ENCODE results near the gene ZCWPW2. TPM values are rescaled to one million over a fixed set of nuclear protein-coding genes. Genes with fewer than 3 reads are reported as not detected.
A peak's percentile ranks its signal among the peaks of the same experiment; 100 is the strongest.

Gene ZCWPW2
- total RNA-seq, 2 donors from 2014 or later = 0.32 to 1.0 TPM

DNA sequence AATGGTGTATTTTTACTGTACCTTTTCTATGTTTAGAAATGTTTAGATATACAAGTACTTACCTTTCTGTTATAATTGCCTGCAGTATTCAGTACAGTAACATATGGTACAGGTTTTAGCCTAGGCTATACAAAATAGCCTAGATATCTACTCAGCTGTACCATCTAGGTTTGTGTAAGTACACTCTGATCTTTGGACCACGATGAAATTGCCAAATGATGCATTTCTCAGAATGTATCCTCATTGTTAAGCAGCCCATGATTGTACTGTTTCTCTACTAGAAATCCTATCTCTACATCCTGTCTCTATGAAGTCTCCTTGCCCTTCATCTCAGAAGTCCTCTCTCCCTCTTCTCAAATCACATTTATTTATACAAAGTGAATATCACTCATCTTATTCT, 32.8 kb upstream of the ZCWPW2 start:
- Histone ChIP-seq H3K4me3 (no peak overlapping the region), H3K27me3 (no peaks in the 10 kb centered on the region), H3K36me3 (no peaks in the 10 kb centered on the region), H3K9ac (ENCODE audit: low read depth in 2 of 2, low read length in 2 of 2) (no peak overlapping the region), H3K9me3 (no peaks in the 10 kb centered on the region), H3K27ac (no peak overlapping the region), H3K4me1 (no peaks in the 10 kb centered on the region)
- DNase-seq = no peak
- no peak for TF ChIP-seq CTCF (IDR thresholded peaks at IDR 0.05)
- intact Hi-C loops (cut with DNase I) = no loop called here

DNA sequence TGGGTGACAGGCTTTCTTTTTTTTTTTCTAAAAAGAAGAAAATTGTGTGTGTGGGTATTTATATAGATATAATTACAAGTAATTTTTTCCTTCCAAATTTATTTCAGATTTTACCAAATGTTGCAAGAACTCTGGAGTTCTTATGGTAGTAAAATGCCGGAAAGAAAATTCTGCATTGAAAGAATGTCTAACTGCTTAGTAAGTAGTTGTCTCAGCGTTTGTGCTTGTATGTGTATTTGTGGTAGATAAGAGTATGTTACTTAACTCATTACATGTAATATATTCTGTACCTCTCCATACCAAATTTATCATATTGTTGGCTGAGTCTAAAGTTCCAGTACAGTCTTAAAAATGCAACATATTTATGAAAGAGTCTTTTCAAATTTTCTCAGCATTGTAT, 32.3 kb upstream of the ZCWPW2 start:
- TF ChIP-seq CTCF (IDR thresholded peaks at IDR 0.05) = no peak
- DNase-seq = no peak
- no peak overlapping the region for H3K27ac ChIP-seq
- intact Hi-C loops (cut with DNase I) = no loop called here
- H3K4me1 ChIP-seq = no peaks in the 10 kb centered on the region
- no peaks in the 10 kb centered on the region for H3K36me3 ChIP-seq
- H3K27me3 ChIP-seq = no peaks in the 10 kb centered on the region
- H3K9me3 ChIP-seq = no peaks in the 10 kb centered on the region
- H3K9ac ChIP-seq (ENCODE audit: low read depth in 2 of 2, low read length in 2 of 2) = no peak overlapping the region
- H3K4me3 ChIP-seq = no peak overlapping the region

- Histone ChIP-seq H3K4me3 (no peak overlapping the region), H3K9ac (ENCODE audit: low read depth in 2 of 2, low read length in 2 of 2) (no peak overlapping the region), H3K27me3 (no peaks in the 10 kb centered on the region), H3K27ac (no peak overlapping the region), H3K4me1 (no peaks in the 10 kb centered on the region), H3K36me3 (no peaks in the 10 kb centered on the region), H3K9me3 (no peaks in the 10 kb centered on the region)
- DNase-seq = peak; percentile 28
- peak; percentile 31 for TF ChIP-seq CTCF (IDR thresholded peaks at IDR 0.05)
- intact Hi-C loops (cut with DNase I) = no loop called here
Observed at GRCh38 chr3:28317438-28318022, 31.0 kb upstream of the ZCWPW2 start.

GRCh38 chr3:28320981-28321380, 27.5 kb upstream of the ZCWPW2 start:
- no peaks in the 10 kb centered on the region for H3K4me1 ChIP-seq
- H3K9me3 ChIP-seq = no peaks in the 10 kb centered on the region
- H3K27me3 ChIP-seq = no peaks in the 10 kb centered on the region
- no peak overlapping the region for H3K4me3 ChIP-seq
- H3K36me3 ChIP-seq = no peaks in the 10 kb centered on the region
- TF ChIP-seq CTCF (IDR thresholded peaks at IDR 0.05) = no peak
- DNase-seq = no peak
- no peak overlapping the region for H3K27ac ChIP-seq
- no peak overlapping the region for H3K9ac ChIP-seq (ENCODE audit: low read depth in 2 of 2, low read length in 2 of 2)
- intact Hi-C loops (cut with DNase I) = no loop called here

DNA sequence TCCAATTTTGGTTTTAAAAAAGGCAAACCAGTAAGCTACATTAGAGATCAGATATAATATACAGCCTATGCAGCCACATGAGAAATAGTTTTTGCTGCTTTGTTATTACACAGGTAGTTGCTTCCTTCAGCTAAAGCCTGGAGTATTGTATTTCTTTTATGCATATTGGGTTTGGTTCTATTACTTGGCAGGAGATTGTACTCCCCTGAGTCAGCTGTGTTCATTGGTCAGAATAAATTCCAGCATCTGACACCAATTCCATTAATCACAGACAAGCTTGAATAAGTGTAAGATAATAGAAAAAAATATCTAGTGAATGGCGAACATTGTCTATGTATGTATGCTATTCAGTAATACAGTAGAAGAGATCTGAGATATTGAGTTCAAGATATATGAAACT, 26.1 kb upstream of the ZCWPW2 start:
- no peak for DNase-seq
- H3K4me3 ChIP-seq = no peak overlapping the region
- intact Hi-C loops (cut with DNase I) = no loop called here
- no peaks in the 10 kb centered on the region for H3K27me3 ChIP-seq
- no peaks in the 10 kb centered on the region for H3K36me3 ChIP-seq
- H3K27ac ChIP-seq = no peak overlapping the region
- no peak overlapping the region for H3K9ac ChIP-seq (ENCODE audit: low read depth in 2 of 2, low read length in 2 of 2)
- H3K9me3 ChIP-seq = no peaks in the 10 kb centered on the region
- H3K4me1 ChIP-seq = no peaks in the 10 kb centered on the region
- TF ChIP-seq CTCF (IDR thresholded peaks at IDR 0.05) = no peak

Data from colonic mucosa (tissue), 4 donors.